K562 (cell line): ENCODE measurements around the gene PPM1M. TPM values are rescaled to one million over a fixed set of nuclear protein-coding genes. Genes with fewer than 3 reads are reported as not detected.

ENCODE experiments used
- CHAMP1 ChIP-seq: fragments of 450-650 bp; IDR thresholded peaks from 2 replicates; pipeline ENCODE4 v1.6.1; 2016; ENCODE audit warnings: mild to moderate bottlenecking
- DPF2 ChIP-seq: fragments of 450-650 bp; IDR thresholded peaks from 2 replicates; pipeline ENCODE4 v1.6.1; 2016
- GABPB1 ChIP-seq: sonication (generic); formaldehyde crosslinking; IDR thresholded peaks from 2 replicates; pipeline ENCODE4 v1.8.0; 2022; ENCODE audit warnings: mild to moderate bottlenecking, missing genetic modification reagents
- NR3C1 ChIP-seq: sonication (generic); formaldehyde crosslinking; IDR thresholded peaks from 2 replicates; pipeline ENCODE4 v1.8.1; 2022; ENCODE audit warnings: missing genetic modification reagents
- NR4A1 ChIP-seq, 2 experiments: fragments of 250-450 bp in 1 of 2; fragments of 450-650 bp in 1 of 2; sonication (Bioruptor Pico) in 1 of 2; IDR thresholded peaks; 2 replicates each; pipeline versions ENCODE4 v1.4.0 to v1.6.1; 2016 to 2020; ENCODE audit warnings: mild to moderate bottlenecking in 2 of 2, missing compliant biosample characterization in 1 of 2, missing genetic modification characterization in 1 of 2, moderate library complexity in 1 of 2
- PATZ1 ChIP-seq: fragments of 250-450 bp; sonication (Bioruptor Pico); IDR thresholded peaks from 2 replicates; pipeline ENCODE4 v1.5.0; 2020; ENCODE audit warnings: mild to moderate bottlenecking, borderline replicate concordance
- POLR2G ChIP-seq: fragments of 200-400 bp; formaldehyde crosslinking; IDR thresholded peaks from 2 replicates; pipeline ENCODE4 v1.6.1; 2017; ENCODE audit warnings: low read depth, mild to moderate bottlenecking, antibody characterized with exemption, low read length, moderate library complexity
- POU5F1 ChIP-seq: fragments of 150-350 bp; IDR thresholded peaks from 2 replicates; pipeline ENCODE4 v1.6.1; 2014; ENCODE audit warnings: borderline replicate concordance, low read length, low read depth, mild to moderate bottlenecking; ENCODE audit not compliant: partially characterized antibody
- PRDM10 ChIP-seq: fragments of 450-650 bp; IDR thresholded peaks from 2 replicates; pipeline ENCODE4 v1.6.1; 2018; ENCODE audit not compliant: partially characterized antibody
- RBM17 ChIP-seq: fragments of 200-400 bp; formaldehyde crosslinking; IDR thresholded peaks from 2 replicates; pipeline ENCODE4 v1.6.1; 2017; ENCODE audit warnings: low read depth, mild to moderate bottlenecking, low read length, borderline replicate concordance
- RREB1 ChIP-seq: fragments of 250-450 bp; sonication (Bioruptor Pico); IDR thresholded peaks from 2 replicates; pipeline ENCODE4 v1.4.0; 2020
- SMARCE1 ChIP-seq: fragments of 450-650 bp; IDR thresholded peaks from 2 replicates; pipeline ENCODE4 v1.7.1; 2016; ENCODE audit warnings: mild to moderate bottlenecking
- ZNF77 ChIP-seq: fragments of 250-450 bp; sonication (Bioruptor Pico); IDR thresholded peaks from 2 replicates; pipeline ENCODE4 v1.5.0; 2020
- polyA plus RNA-seq, 8 experiments: library from polyadenylated mRNA; depleted of rRNA in 4 of 8; stranded (reverse) in 5 of 8; unstranded in 3 of 8; fragments of >200 nt; fragmentation: Nextera tagmentation in 2 of 8; fragmentation: Illumina TruSeq in 1 of 8; extraction: Ambion mirVana in 2 of 8; extraction: Trizol in 1 of 8; gene quantifications; 2 replicates each; pipeline versions ENCODE4 v1.2.1 to v1.2.3, GENCODE V29; 2011 to 2014; ENCODE audit warnings: inconsistent platforms in 1 of 8, missing spikeins in 1 of 8
- total RNA-seq, 7 experiments: library from RNA; depleted of rRNA in 6 of 7; stranded (reverse); fragments of >200 nt in 6 of 7; fragmentation: Illumina TruSeq in 2 of 7; extraction: Trizol in 2 of 7; gene quantifications; 2 replicates each; pipeline versions ENCODE4 v1.2.1 to v1.2.3, GENCODE V29; 2011 to 2021; ENCODE audit warnings: low replicate concordance in 1 of 7

Gene PPM1M
- total and polyA plus RNA-seq, 9 of the 15 experiments (the other 6 are each of a cell fraction or from before 2014, with no cell fraction given): 1.4 to 9.2 (median 4.4) TPM

- TF ChIP-seq PATZ1 (CRISPR knock-in tag) (no peak), GABPB1 (CRISPR knock-in tag) (peak; percentile 60; the same call in 1 of the 2 replicates), ZNF77 (CRISPR knock-in tag) (no peak), POLR2G (peak; percentile 95), PRDM10 (no peak), RBM17 (no peak), POU5F1 (no peak), SMARCE1 (peak; percentile 61; the same call in 1 of the 2 replicates), NR3C1 (CRISPR knock-in tag) (no peak), CHAMP1 (no peak), RREB1 (no peak), DPF2 (peak; percentile 45; the same call in 1 of the 2 replicates), NR4A1 (CRISPR knock-in tag; IDR thresholded peaks at IDR 0.05) (no peak), NR4A1 (tag; IDR thresholded peaks at IDR 0.05) (no peak)
These were observed 33.0 kb downstream of the PPM1M start, which contains the start of gene WDR82 (continued) for GRCh38 chr3:52278510-52279069.
